ENCODE measurements around the gene GRM8. TPM values are rescaled to one million over a fixed set of nuclear protein-coding genes. Genes with fewer than 3 reads are reported as not detected.

GRM8 gene
- total RNA-seq, 1 experiment from 2014 or later = 1.8 TPM

DNA sequence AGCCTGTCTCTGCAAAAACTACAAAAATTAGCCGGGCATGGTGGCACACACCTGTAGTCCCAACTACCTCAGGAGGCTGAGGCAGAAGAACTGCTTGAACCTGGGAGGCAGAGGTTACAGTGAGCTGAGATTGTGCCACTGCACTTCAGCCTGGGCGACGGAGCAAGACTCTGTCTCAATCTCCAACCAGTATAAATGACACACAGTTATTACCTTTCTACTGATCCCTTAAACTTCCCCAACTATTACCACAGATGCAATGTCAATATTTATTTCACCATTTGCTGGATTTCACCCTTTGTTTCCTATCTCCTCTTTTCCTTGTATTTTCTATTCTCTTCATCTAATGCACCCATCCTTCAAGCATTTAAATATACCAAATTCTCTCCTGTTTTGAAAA, 431.8 kb downstream of the GRM8 start:
- Mint-ChIP-seq H3K4me3 (no peak overlapping the region), H3K36me3 (ENCODE audit: insufficient read depth in 1 of 3, low read depth in 3 of 3) (no peaks in the 10 kb centered on the region; a peak in 1 of 7 replicates), H3K27ac (no peak overlapping the region), H3K9me3 (no peaks in the 10 kb centered on the region), H3K4me1 (0 out of 4 replicates have a peak, but pooled peaks cover 0 to 3% of the 10 kb centered on the region in 2 experiments), H3K27me3 (ENCODE audit: low read depth) (peaks cover 4% of the 10 kb centered on the region)
- Histone ChIP-seq H2BK15ac (ENCODE audit: low read depth, low read length) (no peak overlapping the region), H4K5ac (ENCODE audit: insufficient read length, low read depth, low read length) (no peak overlapping the region), H2BK120ac (ENCODE audit: low read depth, low read length, poor library complexity, severe bottlenecking) (no peak overlapping the region), H3K23ac (ENCODE audit: insufficient read length, low read depth, low read length) (no peak overlapping the region), H4K91ac (ENCODE audit: insufficient read length, low read depth, low read length) (no peak overlapping the region), H3K79me2 (ENCODE audit: insufficient read depth, low read length) (no peaks in the 10 kb centered on the region), H2BK12ac (ENCODE audit: insufficient read length, low read depth, low read length) (no peak overlapping the region), H3K14ac (ENCODE audit: insufficient read depth, low read length) (no peak overlapping the region), H3K27ac (ENCODE audit: insufficient read length, low read depth, low read length) (no peak overlapping the region), H3K4me2 (ENCODE audit: insufficient read depth, insufficient read length, low read length) (no peak overlapping the region), H3K79me1 (ENCODE audit: insufficient read depth, low read depth, low read length, poor library complexity, severe bottlenecking) (no peaks in the 10 kb centered on the region), H3K4me1 (ENCODE audit: insufficient read depth, low read length) (no peaks in the 10 kb centered on the region), H3K4ac (ENCODE audit: low read depth, low read length) (no peak overlapping the region), H3K18ac (ENCODE audit: insufficient read length, low read depth, low read length) (no peak overlapping the region), H2AK5ac (ENCODE audit: insufficient read length, low read length) (no peak overlapping the region), H4K8ac (replicated peaks; ENCODE audit: insufficient read length, low read depth, low read length) (no peak overlapping the region), H2BK5ac (ENCODE audit: insufficient read length, low read length) (no peak overlapping the region), H2BK20ac (ENCODE audit: low read depth, low read length, poor library complexity, severe bottlenecking) (no peak overlapping the region), H3T11ph (ENCODE audit: low read length) (no peak overlapping the region), H3K9me3 (ENCODE audit: control insufficient read depth, low read depth, low read length) (no peaks in the 10 kb centered on the region), H2AFZ (ENCODE audit: low read length) (no peak overlapping the region), H3K9ac (ENCODE audit: extremely low read depth, insufficient read length, low read length) (no peak overlapping the region), H4K20me1 (ENCODE audit: control insufficient read depth, insufficient read depth, insufficient read length) (no peaks in the 10 kb centered on the region), H3K23me2 (ENCODE audit: insufficient read length, low read depth, low read length, poor library complexity, severe bottlenecking) (no peaks in the 10 kb centered on the region), H3K56ac (ENCODE audit: insufficient read length, low read depth, low read length) (no peak overlapping the region), H3K27me3 (ENCODE audit: insufficient read depth, low read length) (no peaks in the 10 kb centered on the region)
- WGBS (ENCODE audit: extremely low coverage, insufficient read length, low lambda C conversion rate) = no CpG with 5 or more reads among the region's 3 CpGs
- DNase-seq = no peak
- TF ChIP-seq, protein P1, sequence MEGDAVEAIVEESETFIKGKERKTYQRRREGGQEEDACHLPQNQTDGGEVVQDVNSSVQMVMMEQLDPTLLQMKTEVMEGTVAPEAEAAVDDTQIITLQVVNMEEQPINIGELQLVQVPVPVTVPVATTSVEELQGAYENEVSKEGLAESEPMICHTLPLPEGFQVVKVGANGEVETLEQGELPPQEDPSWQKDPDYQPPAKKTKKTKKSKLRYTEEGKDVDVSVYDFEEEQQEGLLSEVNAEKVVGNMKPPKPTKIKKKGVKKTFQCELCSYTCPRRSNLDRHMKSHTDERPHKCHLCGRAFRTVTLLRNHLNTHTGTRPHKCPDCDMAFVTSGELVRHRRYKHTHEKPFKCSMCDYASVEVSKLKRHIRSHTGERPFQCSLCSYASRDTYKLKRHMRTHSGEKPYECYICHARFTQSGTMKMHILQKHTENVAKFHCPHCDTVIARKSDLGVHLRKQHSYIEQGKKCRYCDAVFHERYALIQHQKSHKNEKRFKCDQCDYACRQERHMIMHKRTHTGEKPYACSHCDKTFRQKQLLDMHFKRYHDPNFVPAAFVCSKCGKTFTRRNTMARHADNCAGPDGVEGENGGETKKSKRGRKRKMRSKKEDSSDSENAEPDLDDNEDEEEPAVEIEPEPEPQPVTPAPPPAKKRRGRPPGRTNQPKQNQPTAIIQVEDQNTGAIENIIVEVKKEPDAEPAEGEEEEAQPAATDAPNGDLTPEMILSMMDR (conservative IDR thresholded peaks at IDR 0.05) = no peak

Data from H9 (cell line).